SIG-M5 treated with dmso at 0.1 percent for 504 hours (cell line): ENCODE results near the gene PRMT5.

ENCODE experiments used
- DNase-seq: peaks from one replicate; lab custom pipeline; 2025; ENCODE audit not compliant: unreplicated experiment; lab: John Stamatoyannopoulos, UW

The PRMT5 gene

GRCh38 chr14:22898302-22899090 is 30.7 kb downstream of the PRMT5 start:
- DNase-seq, result no peak

GRCh38 chr14:22897357-22897756 is 31.8 kb downstream of the PRMT5 start:
- no peak for DNase-seq

GRCh38 chr14:22896760-22897159 is 32.4 kb downstream of the PRMT5 start:
- no peak for DNase-seq

- no peak for DNase-seq
Observed at GRCh38 chr14:22896356-22896755, 32.8 kb downstream of the PRMT5 start.

GRCh38 chr14:22895402-22895801 is 33.8 kb downstream of the PRMT5 start:
- DNase-seq, result no peak

- DNase-seq, result no peak
Observed at GRCh38 chr14:22893706-22894105, 35.5 kb downstream of the PRMT5 start.

- DNase-seq, result no peak
Observed at GRCh38 chr14:22892488-22892887, 36.7 kb downstream of the PRMT5 start.

- DNase-seq, result no peak
Observed at GRCh38 chr14:22890416-22890815, 38.8 kb downstream of the PRMT5 start.

GRCh38 chr14:22888662-22889061 is 40.5 kb downstream of the PRMT5 start:
- DNase-seq, result no peak

GRCh38 chr14:22887990-22888378 is 41.2 kb downstream of the PRMT5 start:
- no peak for DNase-seq

- DNase-seq, result peak; percentile 50
Observed at GRCh38 chr14:22887260-22887989, 41.8 kb downstream of the PRMT5 start.

- DNase-seq, result no peak
Observed at GRCh38 chr14:22886500-22887259, 42.5 kb downstream of the PRMT5 start.

GRCh38 chr14:22885975-22886374 is 43.2 kb downstream of the PRMT5 start:
- no peak for DNase-seq

- DNase-seq, result no peak
Observed at GRCh38 chr14:22884738-22885523, 44.2 kb downstream of the PRMT5 start.

GRCh38 chr14:22884076-22884737 is 45.0 kb downstream of the PRMT5 start:
- DNase-seq, result no peak

GRCh38 chr14:22883173-22883976 is 45.8 kb downstream of the PRMT5 start, which contains the start of gene REM2:
REM2 (plus strand) TSS chr14:22883222; CDS start chr14:22883288, 66 bp downstream.
- no peak for DNase-seq

GRCh38 chr14:22882529-22883172 is 46.5 kb downstream of the PRMT5 start:
- DNase-seq, result no peak

- no peak for DNase-seq
Observed at GRCh38 chr14:22882064-22882463, 47.1 kb downstream of the PRMT5 start.
